ENCODE results near the gene CTBP1.

The CTBP1 gene

GRCh38 chr4:1221155-1221870, 27.6 kb downstream of the CTBP1 start:
- DNase-seq = no peak

- DNase-seq = no peak
Observed at GRCh38 chr4:1220566-1220965, 28.4 kb downstream of the CTBP1 start.

DNA sequence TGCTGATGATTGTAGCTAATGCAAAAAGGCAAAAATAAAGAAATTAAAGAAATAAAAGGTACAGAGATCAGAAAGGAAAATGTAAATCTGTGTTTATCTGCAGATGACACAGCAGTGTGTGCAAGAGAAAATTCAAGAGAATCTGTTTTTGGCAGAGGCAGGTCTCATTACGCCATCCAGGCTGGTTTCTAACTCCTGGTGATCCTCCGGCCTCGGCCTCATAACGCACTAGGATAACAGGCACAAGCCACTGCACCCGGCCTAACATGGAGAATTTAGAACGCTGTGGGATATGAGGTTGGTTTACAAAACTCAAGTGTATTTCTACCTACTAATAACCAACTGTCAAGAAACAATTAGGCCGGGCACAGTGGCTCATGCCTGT, 29.4 kb downstream of the CTBP1 start:
- no peak for DNase-seq

DNA sequence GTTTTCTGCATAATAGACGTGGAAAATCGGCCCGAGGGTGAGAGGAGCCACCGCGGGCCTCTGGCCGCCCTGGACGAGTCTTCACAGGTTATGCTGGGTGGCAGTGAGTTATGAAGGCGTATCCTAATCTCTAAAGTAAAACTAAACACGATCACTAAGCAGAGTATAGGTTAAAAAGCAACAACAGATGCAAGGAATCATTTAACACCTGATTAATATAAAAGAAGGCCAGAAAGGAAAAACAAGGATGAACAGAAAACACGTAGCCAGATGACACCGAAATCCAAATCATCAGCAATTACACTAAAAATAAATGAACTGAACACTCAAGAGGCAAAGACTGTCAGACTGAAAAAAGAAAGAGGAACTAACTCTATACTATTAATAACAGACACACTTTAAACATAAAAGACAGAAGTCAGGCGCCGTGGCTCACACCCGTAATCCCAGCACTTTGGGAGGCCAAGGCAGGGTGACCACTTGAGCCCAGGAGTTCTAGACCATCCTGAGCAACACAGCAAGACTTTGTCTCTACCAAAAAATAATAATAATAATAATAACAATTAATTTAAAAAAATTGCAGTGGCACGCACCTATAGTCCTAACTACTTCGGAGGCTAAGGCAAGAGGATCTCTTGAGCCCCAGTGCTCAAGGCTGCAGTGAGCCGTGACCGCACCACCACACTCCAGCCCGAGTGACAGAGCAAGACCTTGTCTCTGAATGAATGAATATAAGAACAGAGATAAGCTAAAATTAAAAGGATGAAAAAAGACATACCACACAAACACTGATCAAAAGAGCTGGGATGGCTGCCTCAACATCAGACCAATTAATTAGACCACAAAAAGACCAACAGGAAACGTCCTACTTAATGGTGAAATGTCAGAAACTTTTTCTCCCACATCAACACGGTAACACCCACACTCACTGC, 30.0 kb downstream of the CTBP1 start:
- DNase-seq = no peak

DNA sequence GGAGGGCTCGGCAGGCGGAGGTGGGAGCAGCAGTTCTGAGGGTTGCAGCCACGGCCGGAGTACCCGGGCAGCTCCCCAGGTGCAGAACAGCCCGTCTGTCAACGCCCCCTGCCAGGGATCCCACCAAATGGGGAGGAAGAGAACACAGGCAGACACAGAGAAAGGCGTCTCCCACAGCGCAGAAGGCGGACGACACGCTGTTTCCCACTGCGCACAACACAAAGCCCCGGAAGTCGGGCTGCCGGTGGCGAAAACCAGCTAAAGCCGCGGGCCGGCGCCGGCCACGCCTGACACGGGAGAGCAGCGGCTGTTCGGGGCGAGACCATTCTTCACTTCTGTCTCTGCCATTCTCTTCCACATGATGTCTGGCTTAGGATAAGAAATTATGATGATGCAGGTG, 31.6 kb downstream of the CTBP1 start:
- no peak for DNase-seq

- DNase-seq = peak; percentile 65
Observed at GRCh38 chr4:1216869-1217294, 32.0 kb downstream of the CTBP1 start.

DNA sequence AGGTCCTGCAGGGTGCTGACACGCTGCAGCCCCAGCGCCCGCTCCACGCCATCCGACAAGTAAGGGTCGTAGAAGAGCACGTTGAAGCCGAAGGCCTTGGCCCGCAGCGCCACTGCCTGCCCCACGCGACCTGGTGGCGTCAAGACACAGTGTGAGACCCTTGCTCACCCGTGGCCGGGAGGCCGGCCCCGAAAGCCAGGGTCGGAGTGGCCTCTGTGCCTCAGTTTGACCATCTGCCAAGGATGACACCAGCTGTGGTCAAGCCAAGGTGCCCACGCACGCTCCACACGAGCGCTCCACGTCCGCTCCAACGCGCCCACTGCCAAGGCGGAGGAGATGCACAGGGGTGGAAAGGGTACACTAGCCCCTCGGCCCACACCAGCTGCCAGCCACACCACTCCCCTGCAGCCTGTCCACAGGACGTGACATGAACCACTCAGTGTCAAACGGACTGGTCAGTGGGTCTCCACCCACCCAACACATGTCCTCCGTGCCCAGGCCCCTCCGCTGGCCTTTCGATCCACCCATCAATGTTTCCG, 32.8 kb downstream of the CTBP1 start:
- DNase-seq = no peak

GRCh38 chr4:1215141-1216075, 33.5 kb downstream of the CTBP1 start:
- DNase-seq = no peak

DNA sequence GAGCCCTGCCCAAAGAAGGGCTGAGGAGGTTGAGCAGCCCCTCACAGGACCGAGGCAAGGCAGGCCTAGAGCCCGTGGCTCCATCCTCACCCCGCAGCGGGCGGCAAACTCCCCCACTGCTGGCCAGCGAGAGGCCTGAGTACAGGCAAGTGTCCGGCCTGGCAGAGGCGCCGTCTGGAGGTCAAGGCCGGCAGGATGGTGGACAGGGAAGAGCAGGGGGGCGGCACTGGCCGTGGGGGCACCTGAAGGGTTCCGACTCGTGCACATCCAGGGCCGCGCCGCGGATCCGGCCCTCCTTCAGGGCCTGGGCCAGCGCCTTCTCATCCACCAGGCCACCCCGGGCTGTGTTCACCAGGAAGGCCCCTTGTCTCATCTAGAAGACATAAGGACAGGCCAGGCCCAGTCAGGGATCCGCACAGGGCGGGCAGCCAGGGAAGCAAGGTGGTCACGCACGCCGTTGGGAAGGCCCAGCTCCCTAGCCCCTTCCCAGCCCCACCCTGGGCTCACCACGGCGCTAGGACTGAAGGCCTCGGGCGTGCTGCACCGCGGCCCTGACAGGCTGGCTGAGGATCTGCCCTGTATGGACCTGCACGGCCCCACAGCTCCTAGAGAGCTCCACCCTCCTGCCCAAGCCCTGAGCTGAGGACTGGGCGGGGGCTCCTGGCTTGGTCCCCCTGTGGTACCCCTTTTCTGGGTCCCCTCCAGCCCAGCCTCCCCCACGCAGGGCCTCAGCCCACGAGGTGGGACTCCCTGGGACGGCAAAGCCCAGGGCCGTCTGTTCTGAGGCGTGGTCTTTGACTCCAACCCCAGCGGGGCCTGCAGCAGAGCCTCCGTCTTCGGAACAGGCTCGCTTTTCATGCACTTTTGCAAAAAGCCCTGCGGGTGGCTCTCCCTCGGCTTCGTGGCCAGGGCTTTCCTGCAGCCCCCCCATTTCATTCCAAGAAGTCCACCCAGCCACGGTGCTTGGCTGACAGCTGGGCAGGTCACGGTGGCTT, 34.5 kb downstream of the CTBP1 start:
- no peak for DNase-seq

DNA sequence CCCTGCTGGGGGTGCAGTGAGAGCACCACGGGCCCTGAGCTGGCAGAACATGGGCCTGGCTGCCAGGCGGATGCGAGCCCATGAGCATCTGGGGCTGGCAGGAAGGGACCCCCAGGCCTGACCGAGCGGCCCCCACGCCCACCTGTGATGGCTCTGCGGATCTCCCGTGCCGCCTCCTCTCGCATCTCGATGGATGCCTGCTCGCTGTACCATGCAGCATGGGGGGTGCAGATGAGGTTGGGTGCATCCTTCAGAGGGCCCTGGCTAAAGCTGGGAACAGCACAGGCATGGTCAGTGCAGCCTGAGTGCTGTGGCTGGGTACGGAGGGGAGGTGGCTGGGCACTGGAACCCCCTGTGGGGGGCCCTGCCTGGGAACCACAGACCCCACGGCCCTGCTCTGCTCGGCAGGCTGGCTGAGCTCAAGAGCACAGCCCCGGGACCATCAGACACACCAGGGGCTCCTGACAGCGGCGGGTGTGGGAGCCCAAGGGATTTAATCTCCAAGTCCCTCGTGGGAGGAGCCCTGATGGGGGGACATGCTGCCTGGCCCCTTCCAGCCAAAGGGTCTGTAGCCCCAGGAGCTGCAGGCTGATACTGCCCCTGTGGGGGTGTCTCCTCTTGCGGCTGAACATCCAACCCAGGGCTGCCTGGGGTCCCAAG, 35.5 kb downstream of the CTBP1 start:
- DNase-seq = no peak

- no peak for DNase-seq
Observed at GRCh38 chr4:1212546-1213335, 36.2 kb downstream of the CTBP1 start.

GRCh38 chr4:1211891-1212545, 36.9 kb downstream of the CTBP1 start:
- DNase-seq = no peak

DNA sequence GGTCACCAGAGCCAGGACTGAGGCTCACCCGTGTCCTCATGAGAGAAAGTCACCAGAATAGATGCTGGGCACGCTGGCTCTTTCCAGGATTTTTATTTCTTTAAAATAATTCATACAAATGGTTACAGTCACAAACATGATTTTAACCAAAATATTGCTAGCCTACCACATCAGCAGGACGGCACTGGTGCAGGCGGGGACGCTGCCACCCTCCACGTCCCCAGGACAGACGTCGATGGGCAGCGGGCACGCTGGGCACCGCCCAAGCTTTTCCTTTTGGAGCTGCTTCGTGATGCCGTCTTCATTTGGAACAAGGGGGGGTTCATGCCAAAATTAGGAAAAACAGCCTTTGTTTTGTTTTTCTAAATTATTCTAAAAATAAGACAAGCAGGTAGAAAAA, 37.6 kb downstream of the CTBP1 start:
- no peak for DNase-seq

DNA sequence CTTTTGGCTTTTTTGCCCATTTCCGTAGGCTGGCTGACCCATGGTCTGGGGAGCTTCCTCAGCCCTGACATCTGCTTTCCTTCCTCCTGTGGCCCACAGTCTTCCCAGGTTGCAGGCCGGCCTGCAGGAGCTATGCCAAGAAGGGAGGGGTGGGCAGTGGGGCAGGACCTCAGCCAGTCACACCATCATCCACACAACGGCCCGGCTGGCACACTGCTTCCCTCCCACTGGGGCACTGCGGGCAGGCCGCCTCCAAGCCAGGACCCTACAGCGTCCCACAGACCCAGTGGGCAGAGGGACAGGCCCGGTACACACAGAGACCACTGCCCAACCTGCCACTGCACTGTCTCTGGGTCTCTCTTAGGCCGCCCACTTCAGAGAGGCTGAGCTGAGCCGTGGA, 38.0 kb downstream of the CTBP1 start:
- DNase-seq = no peak

DNA sequence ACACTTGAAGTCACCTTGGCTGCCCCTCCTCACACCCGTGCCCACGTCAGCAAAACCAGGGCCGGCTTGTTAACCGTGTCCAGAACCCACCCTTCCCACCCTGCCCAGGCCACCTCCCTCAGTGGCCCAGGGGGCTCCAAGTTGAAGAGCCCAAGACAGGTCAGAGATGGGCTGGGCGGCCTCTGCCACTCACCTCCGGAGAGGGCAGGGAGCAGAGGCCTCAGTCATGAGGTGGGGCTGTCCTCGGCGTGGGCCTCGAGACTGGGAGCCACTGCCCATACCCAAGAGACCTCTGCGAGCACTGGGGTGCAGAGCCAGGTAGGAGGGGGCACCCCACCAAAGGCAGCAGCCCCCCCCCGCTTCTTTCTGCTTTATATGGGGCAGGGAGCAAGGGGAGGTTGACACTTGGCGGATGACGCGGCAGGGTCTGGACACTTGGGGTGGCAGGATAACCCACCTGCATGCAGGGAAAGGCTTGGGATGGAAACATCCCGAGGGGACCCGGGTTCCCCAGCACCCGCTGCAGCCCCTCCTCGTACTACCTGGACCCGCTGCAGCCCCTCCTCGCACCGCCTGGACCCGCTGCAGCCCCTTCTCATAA, 38.6 kb downstream of the CTBP1 start:
- no peak for DNase-seq

GRCh38 chr4:1209821-1210220, 39.1 kb downstream of the CTBP1 start:
- DNase-seq = no peak

DNA sequence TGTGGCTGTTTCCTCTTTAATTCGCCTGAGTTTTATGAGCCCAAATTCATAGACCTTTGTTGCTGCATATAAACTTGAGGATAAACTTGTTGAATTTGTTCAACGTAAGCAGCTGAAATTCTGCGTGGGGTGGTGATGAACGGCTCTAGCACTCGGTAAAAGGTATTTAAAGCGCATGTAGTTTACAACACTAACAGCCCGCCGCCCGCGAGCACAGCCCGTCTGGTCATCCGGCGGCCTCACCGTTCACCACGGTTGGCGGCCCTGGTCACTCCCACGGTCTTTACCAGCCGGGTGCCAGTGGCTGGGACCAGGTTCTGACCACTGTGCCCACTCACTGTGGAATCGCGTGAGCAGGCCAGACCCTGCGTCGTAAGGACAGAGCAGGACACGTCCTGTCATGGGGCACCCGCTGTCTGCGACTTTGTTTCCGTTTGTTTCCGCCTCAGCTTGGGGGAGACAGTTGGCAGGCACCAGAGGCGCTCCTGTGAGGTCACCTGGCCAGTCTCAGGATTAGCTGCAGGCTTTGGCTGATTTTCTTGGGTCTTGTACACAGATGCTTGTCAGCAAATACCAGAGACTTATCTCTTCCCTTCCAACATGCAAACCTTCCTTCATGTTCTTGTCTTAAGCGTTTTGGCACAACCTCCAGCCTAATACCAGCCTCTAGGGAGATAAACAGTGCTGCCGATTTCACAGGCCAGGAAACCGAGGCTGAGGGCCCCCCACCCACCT, 39.8 kb downstream of the CTBP1 start:
- no peak for DNase-seq

DNA sequence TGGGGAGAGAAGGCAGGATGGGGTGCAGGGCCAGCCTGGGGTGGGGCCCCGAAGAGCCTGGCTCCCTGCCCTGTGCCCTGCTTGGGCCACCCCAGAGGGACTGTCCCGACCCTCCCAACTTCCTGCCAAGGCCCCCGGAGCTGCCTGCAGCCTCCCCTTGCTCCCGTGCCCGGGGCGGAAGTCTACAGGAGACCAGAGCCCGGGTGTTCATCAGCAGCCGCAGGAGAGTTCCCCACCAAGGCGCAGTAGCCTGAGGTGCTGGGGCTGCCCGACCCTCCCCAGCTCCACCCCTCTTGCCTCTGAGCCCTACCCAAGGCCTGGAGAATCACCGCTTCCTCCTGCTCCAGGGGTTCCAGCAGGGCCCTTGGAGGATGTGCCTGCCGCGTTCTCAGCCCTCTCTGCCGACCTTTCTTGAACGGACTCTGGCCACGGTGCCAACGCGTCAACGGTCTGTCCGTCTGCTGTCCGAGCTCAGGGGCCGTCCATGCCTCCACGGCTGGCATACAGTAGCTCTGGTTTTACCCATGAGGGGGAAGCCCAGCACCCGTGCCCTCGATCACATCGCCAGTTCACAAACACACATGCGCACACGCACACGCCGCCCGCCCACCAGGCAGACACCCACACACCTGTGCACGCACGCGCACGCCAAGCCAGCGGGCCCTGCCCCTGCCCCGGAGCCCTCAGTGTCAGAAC, 40.5 kb downstream of the CTBP1 start:
- no peak for DNase-seq
